ENCODE data around the gene HMBS. TPM values are rescaled to one million over a fixed set of nuclear protein-coding genes. Genes with fewer than 3 reads are reported as not detected.

Gene HMBS
- total and polyA plus RNA-seq, 11 donors = 8.1 to 34.0 (median 16.6) TPM

GRCh38 chr11:119113716-119114115 lies 29.0 kb downstream of the HMBS start:
- Histone ChIP-seq H3K9me3 (no peaks in the 10 kb centered on the region), H3K36me3 (peaks cover 0 to 80% (median 59%) of the 10 kb centered on the region in 9 donors), H3K4me1 (peaks cover 0 to 50% (median 7%) of the 10 kb centered on the region in 12 donors), H3K27ac (no peak overlapping the region), H3K4me3 (no peak overlapping the region), H3K27me3 (no peaks in the 10 kb centered on the region)
- DNase-seq (no peak), ATAC-seq (no peak)
- intact Hi-C loops (cut with DNase I) = loop anchor here in 1 of 10 donors (10.0 kb wide), 1 partner anchor 201 kb away; the partner anchor contains the start of gene MCAM
- 93 to 97% (median 95%) methylated on average over 5 to 9 of the region's 9 CpGs for WGBS, 4 donors
- TF ChIP-seq POLR2A (IDR thresholded peaks at IDR 0.05) = no peak
- no peak for TF ChIP-seq CTCF (IDR thresholded peaks at IDR 0.05)

GRCh38 chr11:119114351-119114750 lies 29.7 kb downstream of the HMBS start:
- no peak for DNase-seq
- H3K27ac ChIP-seq = peak overlapping the region in 2 of 12 donors; percentile 9 to 91
- intact Hi-C loops (cut with DNase I) = loop anchor here in 1 of 10 donors (10.0 kb wide), 1 partner anchor 200 kb away; the partner anchor contains the start of gene MCAM

GRCh38 chr11:119115484-119116234 lies 31.0 kb downstream of the HMBS start:
- DNase-seq = peak; percentile 58 to 80 (median 65)
- Histone ChIP-seq H3K4me1 (peaks cover 0 to 34% (median 3%) of the 10 kb centered on the region in 12 donors), H3K4me3 (peak overlapping the region in 2 of 12 donors; percentile 23 to 37), H3K27ac (peak overlapping the region in 5 of 12 donors; percentile 3 to 91 (median 42)), H3K36me3 (peaks cover 0 to 71% (median 57%) of the 10 kb centered on the region in 9 donors), H3K27me3 (no peaks in the 10 kb centered on the region), H3K9me3 (no peaks in the 10 kb centered on the region)
- peak; percentile 37 to 72 (median 59) for ATAC-seq
- TF ChIP-seq CTCF (IDR thresholded peaks at IDR 0.05) (no peak), POLR2A (IDR thresholded peaks at IDR 0.05) (no peak)
- WGBS, 4 donors = 71 to 76% (median 73%) methylated on average over 24 of the region's 24 CpGs
- intact Hi-C loops (cut with DNase I) = loop anchor here in 1 of 10 donors (10.0 kb wide), 1 partner anchor 199 kb away; the partner anchor contains the start of gene MCAM

More at GRCh38 chr11:119114351-119114750, 29.7 kb downstream of the HMBS start:
- peaks cover 0 to 43% (median 2%) of the 10 kb centered on the region in 12 donors for H3K4me1 ChIP-seq
- WGBS, 4 donors = 78 to 84% (median 82%) methylated on average over 5 of the region's 5 CpGs
- H3K9me3 ChIP-seq = no peaks in the 10 kb centered on the region
- peaks cover 0 to 80% (median 59%) of the 10 kb centered on the region in 9 donors for H3K36me3 ChIP-seq
- TF ChIP-seq CTCF (IDR thresholded peaks at IDR 0.05) (no peak), POLR2A (IDR thresholded peaks at IDR 0.05) (no peak)
- H3K4me3 ChIP-seq = no peak overlapping the region
- no peak for ATAC-seq
- no peaks in the 10 kb centered on the region for H3K27me3 ChIP-seq

- intact Hi-C loops (cut with DNase I) = loop anchor here in 1 of 10 donors (10.0 kb wide), 1 partner anchor 199 kb away; the partner anchor contains the start of gene MCAM
- 83 to 87% (median 86%) methylated on average over 10 of the region's 10 CpGs for WGBS, 4 donors
- TF ChIP-seq CTCF (IDR thresholded peaks at IDR 0.05) (no peak), POLR2A (IDR thresholded peaks at IDR 0.05) (no peak)
- no peak for DNase-seq
- peaks cover 0 to 37% (median 5%) of the 10 kb centered on the region in 12 donors for H3K4me1 ChIP-seq
- no peaks in the 10 kb centered on the region for H3K9me3 ChIP-seq
- peaks cover 0 to 65% (median 52%) of the 10 kb centered on the region in 9 donors for H3K36me3 ChIP-seq
- H3K4me3 ChIP-seq = peak overlapping the region in 2 of 12 donors; percentile 19 to 37
- H3K27me3 ChIP-seq = no peaks in the 10 kb centered on the region
- no peak for ATAC-seq
- H3K27ac ChIP-seq = peak overlapping the region in 4 of 12 donors; percentile 17 to 91 (median 45)
These were observed 31.5 kb downstream of the HMBS start for GRCh38 chr11:119116235-119116594.

Data from heart left ventricle (tissue), 16 donors.